ENCODE measurements around the gene TBX3. TPM values are rescaled to one million over a fixed set of nuclear protein-coding genes. Genes with fewer than 3 reads are reported as not detected.

TBX3 gene
- total RNA-seq, 1 donor from 2014 or later: 1.2 TPM

GRCh38 chr12:114668151-114668885 is 15.7 kb downstream of the TBX3 start:
- DNase-seq: peak; percentile 17

DNA sequence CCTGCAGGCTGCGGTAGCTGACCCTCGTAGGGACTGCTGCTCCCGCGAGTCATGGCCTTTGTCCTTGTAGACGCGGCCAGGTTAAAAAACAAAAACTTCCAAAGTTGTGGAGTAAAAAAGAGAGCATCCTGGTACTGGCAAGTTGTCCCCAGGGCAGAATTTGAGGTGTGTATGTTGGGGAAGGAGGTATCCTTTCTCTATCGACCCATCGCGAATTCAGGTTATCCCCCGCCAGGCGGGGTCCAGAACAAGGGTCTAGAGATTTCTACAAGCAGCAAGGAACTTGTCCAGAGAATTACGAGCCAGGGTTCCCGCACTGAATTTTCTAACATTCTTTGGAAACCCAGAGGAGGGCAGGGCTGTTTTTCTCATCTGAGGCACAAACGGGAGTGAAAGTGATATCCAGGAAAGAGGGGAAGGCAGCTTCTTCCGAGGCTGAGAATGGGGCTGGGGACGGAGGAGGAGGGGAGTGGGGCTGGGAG is 16.3 kb downstream of the TBX3 start:
- DNase-seq: no peak

DNA sequence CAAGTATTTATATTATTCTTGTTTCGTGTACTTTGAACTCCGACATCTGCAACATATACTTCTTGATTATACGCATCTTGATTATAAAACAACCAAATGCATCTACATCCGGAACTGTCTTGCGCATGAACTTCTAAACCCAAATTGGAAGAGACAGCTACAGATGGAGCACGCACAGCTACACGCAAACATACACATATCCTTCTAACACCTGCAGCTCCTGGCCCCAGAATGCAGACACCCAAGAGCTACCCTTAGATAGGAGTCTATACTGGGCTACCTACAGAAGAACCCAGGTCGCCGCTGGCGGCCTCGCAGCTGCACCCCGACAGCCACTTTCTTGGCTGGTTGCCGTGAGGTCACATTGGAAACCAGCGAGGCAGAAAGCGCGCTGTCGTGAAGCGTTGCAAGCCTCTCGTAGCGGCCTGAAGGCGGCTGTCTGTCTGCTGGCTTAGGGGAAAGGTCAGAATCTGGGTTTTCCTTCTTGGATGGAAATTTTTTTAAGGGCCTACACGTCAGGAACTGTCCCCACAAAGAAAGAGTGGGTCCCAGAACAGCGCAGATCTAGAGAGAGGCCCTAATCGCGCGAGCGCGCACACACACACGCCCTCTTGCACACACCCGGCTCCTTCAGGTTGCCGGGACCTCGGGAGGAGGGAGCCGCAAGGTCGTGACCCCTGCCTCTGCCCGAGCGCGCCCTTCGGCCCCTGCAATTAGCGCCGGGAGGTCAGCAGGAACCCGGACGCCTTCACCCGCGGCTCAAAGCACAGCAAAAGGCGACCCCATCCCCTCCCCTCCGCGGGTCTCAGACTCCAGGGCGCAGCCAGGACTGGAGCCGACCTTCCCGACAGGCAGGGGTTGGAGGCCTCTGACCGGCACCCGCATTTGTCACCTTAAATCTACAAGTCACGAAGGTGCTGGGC is 17.0 kb downstream of the TBX3 start:
- no peak for DNase-seq

GRCh38 chr12:114665411-114666260 is 18.3 kb downstream of the TBX3 start:
- no peak for DNase-seq

DNA sequence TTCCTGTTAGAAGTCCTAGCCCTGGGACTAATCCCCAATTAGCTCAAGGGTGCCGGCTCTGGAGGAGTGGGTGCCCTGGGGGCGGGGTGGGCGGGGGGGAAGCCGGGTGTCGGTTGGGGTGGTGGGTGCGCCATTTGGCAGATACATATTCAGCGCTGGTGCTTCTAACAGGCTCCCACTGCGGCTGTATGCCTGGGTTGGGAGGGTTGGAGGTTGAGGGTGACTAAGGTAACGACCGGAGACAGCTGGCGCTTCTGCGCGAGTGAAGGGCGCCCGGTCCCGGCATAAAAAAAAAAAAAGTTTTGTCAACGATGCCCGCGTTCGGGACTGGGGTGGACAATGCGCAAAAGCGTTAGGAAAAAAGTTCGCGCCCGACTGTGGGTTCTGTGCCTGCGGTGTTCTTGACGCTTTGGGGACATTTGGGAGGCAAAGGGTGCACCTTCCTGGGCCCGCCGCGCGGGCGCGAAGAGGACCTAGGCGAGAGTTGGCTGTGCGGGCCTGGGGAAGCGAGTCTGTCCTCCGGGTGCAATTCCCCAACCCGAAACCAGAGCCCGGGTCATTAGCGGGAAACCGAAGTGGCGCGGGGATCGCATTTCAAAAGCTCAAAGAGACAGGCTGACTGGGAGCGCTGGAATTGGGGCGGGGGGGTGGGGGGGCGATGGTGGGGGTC is 19.2 kb downstream of the TBX3 start:
- no peak for DNase-seq

GRCh38 chr12:114662512-114663177 is 21.3 kb downstream of the TBX3 start:
- DNase-seq: peak; percentile 41

DNA sequence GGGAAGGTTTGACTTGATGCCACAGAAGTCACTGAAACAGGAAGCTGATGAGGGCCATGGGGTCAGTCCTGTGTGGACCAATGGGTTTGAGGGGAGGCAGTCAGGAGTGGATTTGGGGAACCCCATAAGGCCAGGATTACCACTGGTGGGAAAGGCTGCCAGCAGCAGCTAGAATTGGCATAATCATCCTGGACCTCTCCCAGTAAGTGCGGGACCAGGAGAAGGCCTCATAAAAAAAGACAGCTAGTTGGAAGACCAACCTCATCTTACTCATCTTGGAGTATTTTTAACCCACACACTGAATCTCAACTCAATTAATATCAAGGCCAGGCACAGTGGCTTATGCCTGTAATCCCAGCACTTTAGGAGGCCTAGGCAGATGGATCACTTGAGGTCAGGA is 22.7 kb downstream of the TBX3 start:
- DNase-seq: no peak

GRCh38 chr12:114659084-114659483 is 24.9 kb downstream of the TBX3 start:
- DNase-seq: no peak

GRCh38 chr12:114658002-114658441 is 26.0 kb downstream of the TBX3 start:
- DNase-seq: no peak

- no peak for DNase-seq
Observed at GRCh38 chr12:114657597-114657920, 26.4 kb downstream of the TBX3 start.

- no peak for DNase-seq
Observed at GRCh38 chr12:114656906-114657596, 26.9 kb downstream of the TBX3 start.

DNA sequence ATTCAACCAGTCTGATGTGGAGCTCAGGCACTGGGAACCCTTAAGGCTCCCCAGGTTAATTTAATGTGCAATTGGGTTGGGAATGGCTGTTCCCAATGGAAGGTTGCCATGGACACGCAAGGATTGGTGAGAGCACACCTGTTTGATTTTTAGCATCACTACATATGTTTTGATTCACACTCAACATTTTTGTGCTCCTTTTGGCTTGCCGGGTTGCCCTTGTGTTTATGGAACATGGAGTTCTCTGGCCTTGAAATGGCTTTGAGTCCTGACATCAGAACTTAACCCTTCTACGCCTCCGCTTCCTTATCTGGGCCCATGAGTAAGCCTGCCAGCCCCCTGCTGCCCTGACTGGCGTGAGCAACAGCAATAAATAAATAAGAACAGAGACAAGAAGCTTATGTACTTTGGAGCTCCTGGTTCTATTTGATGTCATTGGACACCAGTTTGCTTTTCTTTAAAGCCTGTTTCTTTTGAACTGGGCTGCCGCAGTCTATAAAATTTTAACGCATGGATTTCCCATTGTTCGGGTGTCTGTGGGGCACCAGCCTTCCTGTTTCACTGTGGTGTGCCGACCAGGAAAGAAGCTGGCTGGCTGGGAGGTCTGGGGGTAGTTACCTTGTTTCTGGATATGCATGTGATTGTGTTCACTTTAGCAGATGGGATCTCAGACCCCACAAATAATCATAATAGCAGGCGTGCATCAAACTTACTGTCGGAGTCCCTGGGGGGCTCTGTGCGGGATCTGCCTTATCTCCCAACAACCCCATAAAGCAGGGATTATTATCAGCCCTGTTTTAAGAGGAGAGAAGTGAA is 27.8 kb downstream of the TBX3 start:
- DNase-seq: no peak

DNA sequence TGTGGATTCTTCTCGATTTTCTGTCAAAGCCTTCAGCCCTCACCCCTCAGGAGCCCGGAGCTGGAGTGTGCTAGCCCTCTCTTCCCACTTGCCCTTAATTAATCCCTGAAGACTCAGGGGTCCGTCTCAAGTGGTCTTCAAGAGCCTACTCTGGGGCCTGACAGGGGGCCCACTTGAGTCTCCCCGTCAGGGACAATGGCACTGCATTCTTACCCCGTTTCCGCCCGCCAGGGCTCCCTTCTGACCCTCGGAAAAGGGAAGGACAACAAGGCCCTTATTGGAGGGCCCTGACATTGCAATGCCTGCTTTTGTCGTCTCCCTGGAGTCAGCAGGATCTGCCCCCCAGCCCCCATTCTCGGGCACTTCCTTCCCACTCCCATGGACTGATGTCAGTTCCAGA is 34.4 kb downstream of the TBX3 start:
- DNase-seq: no peak

DNA sequence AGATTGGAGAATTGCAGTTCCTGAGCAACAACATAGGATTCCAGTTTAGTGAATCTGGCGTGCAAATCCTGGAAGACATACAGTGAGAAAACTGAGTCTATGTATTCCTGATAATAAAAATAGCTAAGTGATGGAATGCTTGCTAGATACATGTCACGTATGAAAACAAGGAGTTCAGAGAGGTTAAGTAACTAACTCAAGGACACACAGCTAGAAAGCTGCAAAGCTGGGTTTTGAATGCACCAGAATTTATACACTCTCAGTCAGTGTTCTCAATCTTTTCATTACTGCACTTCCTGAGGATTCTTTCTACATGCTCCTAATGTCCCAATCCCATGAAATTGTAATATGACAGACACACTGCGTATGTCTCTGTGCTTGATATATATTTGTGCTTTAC is 35.3 kb downstream of the TBX3 start:
- DNase-seq: no peak

- no peak for DNase-seq
Observed at GRCh38 chr12:114638790-114639435, 45.1 kb downstream of the TBX3 start.

DNA sequence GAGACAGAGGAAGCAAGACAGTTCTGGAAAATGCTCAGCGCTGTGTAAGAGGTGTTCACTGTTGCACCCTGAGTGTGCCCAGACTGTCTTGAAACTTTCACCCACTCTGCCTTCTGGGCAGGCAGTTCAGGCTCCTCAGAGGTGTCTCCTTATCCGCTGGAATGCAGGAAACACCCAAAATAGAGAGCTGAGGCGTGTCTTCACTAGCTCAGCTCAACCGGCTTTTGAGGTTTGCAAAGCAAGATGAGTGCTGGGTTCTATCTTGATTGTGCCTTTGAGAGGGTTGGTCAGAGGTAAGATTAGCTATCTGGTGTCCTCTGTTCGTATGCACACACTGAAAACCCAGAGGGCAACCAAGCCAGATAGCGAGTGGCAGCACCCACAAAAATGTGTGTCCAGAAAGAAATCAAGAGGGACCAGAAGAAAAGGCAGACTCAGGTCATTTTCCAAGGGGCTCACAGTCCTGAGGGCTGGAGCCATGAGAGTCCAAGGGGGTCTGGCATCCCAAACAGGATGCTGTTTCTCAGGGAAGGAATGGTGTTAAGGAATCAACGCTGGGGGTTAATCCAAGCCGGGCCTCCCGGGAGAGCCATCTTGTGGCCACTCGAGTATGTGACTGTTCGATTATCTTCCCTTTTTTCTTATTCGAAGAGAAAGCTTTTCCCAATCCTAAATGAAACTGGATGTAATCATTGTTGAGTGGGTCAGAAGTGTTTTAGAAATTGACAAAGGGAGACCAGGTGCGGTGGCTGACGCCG is 47.1 kb downstream of the TBX3 start:
- no peak for DNase-seq

DNA sequence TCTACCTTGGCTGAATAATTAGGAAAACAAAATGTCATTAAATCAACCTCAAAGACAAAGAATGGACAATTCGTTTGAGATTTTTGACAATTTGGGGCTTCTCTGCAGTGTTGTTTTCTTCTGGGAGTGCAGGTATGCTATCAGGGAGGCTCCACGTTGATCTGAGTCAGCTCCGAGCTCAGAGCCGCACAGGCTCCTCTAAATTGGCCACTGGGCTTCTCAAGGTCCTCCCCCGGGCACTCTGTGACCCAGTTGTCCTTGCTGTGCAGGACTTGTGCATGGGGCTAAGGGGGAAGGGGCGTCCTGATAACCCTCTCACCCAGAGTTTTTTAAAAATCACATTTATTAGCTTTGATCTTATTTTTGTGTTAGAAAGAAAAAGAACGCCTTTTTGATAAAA is 52.7 kb downstream of the TBX3 start:
- DNase-seq: no peak

GRCh38 chr12:114628199-114628598 is 55.8 kb downstream of the TBX3 start:
- no peak for DNase-seq

DNA sequence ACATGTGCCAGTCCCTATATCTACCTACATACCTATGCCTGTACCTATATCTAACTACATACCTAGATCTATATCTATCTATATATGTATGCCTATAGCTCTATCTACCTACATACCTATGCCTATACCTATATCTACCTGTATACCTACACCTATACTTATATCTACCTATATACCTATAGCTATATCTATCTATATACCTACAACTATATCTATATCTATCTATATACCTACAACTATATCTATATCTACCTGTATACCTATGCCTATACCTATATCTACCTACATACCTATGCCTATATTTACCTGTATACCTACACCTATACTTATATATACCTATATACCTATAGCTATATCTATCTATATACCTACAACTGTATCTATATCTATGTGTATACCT is 56.6 kb downstream of the TBX3 start:
- DNase-seq: no peak

Data from occipital lobe (tissue), 2 donors.